Suprapubic skin (tissue), 4 donors: Measurements from ENCODE around the gene SLC29A1. TPM values are rescaled to one million over a fixed set of nuclear protein-coding genes. Genes with fewer than 3 reads are reported as not detected.

Experiments used
- DNase-seq, 2 donors: peaks; one replicate each; pipeline ENCODE4 v3.0.0-alpha.2; 2019; ENCODE audit warnings: low spot score in 2 of 2
- H3K27ac ChIP-seq: fragments of 200-600 bp; sonication (generic); one replicate; pipeline ENCODE4 v1.5.1; 2019
- H3K27me3 ChIP-seq: fragments of 200-600 bp; sonication (generic); one replicate; pipeline ENCODE4 v1.5.1; 2019
- H3K36me3 ChIP-seq: fragments of 200-600 bp; sonication (generic); one replicate; pipeline ENCODE4 v1.5.1; 2019
- H3K4me1 ChIP-seq: fragments of 200-600 bp; sonication (generic); one replicate; pipeline ENCODE4 v1.5.1; 2019
- H3K4me3 ChIP-seq: fragments of 200-600 bp; sonication (generic); one replicate; pipeline ENCODE4 v1.5.1; 2019; ENCODE audit warnings: mild to moderate bottlenecking
- H3K9me3 ChIP-seq: fragments of 200-600 bp; sonication (generic); one replicate; pipeline ENCODE4 v1.5.1; 2019
- EP300 ChIP-seq: sonication (generic); formaldehyde crosslinking; IDR thresholded peaks from one replicate; pipeline ENCODE4 v1.6.1; 2017; ENCODE audit warnings: antibody characterized with exemption
- POLR2A ChIP-seq, 2 donors: fragments of 450-650 bp; IDR thresholded peaks; one replicate each; pipeline ENCODE4 v1.6.1; 2017; ENCODE audit warnings: antibody characterized with exemption in 2 of 2, mild to moderate bottlenecking in 2 of 2, moderate library complexity in 2 of 2
- POLR2AphosphoS5 ChIP-seq, 3 donors: sonication (generic); formaldehyde crosslinking; IDR thresholded peaks; one replicate each; pipeline ENCODE4 v1.6.1; 2017; ENCODE audit warnings: antibody characterized with exemption in 3 of 3
- WGBS: methylation state at CpG from one replicate; pipeline ENCODE4 v1.1.5; 2018; 5-methylcytosine and 5-hydroxymethylcytosine counted together
- total RNA-seq, 4 donors: library from RNA; depleted of rRNA; stranded (reverse); fragments of >200 nt; gene quantifications; one replicate each; pipeline ENCODE4 v1.1.0, GENCODE V29; 2016
- TF ChIP-seq, protein P1 (sequence below), 2 donors: fragments of 200-600 bp in 1 of 2; fragments of 450-650 bp in 1 of 2; sonication (generic) in 1 of 2; IDR thresholded peaks; one replicate each; pipeline ENCODE4 v1.5.1; 2016 to 2019; ENCODE audit warnings: antibody characterized with exemption in 2 of 2, mild to moderate bottlenecking in 1 of 2, moderate library complexity in 1 of 2

SLC29A1 gene
- total RNA-seq, 4 donors from 2014 or later, result 61.7 to 133 (median 75.3) TPM

DNA sequence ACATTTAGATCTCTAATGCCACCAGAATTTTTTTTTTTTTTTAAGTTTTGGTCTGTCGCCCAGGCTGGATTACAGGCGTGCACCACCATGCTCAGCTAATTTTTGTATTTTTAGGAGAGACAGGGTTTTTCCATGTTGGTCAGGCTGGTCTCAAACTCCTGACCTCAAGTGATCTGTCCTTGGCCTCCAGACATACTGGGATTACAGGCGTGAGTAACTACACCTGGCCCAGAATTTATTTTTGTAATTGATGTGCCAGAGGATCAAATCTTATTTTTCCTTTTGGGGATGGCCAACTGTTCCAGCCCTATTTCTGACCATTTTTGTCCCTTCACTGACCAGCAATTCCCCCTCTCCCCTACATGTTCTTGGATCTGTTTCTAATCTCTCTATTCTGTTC lies 24.7 kb upstream of the SLC29A1 start:
- Histone ChIP-seq H3K36me3 (no peaks in the 10 kb centered on the region), H3K27me3 (no peaks in the 10 kb centered on the region), H3K4me1 (peaks cover 46% of the 10 kb centered on the region), H3K9me3 (no peaks in the 10 kb centered on the region), H3K27ac (no peak overlapping the region), H3K4me3 (no peak overlapping the region)
- WGBS, result 67% methylated on average over 3 of the region's 3 CpGs
- no peak for DNase-seq
- TF ChIP-seq EP300, result no peak
- TF ChIP-seq POLR2A (IDR thresholded peaks at IDR 0.05), result no peak
- no peak for TF ChIP-seq POLR2AphosphoS5 (IDR thresholded peaks at IDR 0.05)
- TF ChIP-seq, protein P1, sequence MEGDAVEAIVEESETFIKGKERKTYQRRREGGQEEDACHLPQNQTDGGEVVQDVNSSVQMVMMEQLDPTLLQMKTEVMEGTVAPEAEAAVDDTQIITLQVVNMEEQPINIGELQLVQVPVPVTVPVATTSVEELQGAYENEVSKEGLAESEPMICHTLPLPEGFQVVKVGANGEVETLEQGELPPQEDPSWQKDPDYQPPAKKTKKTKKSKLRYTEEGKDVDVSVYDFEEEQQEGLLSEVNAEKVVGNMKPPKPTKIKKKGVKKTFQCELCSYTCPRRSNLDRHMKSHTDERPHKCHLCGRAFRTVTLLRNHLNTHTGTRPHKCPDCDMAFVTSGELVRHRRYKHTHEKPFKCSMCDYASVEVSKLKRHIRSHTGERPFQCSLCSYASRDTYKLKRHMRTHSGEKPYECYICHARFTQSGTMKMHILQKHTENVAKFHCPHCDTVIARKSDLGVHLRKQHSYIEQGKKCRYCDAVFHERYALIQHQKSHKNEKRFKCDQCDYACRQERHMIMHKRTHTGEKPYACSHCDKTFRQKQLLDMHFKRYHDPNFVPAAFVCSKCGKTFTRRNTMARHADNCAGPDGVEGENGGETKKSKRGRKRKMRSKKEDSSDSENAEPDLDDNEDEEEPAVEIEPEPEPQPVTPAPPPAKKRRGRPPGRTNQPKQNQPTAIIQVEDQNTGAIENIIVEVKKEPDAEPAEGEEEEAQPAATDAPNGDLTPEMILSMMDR (IDR thresholded peaks at IDR 0.05), result no peak

DNA sequence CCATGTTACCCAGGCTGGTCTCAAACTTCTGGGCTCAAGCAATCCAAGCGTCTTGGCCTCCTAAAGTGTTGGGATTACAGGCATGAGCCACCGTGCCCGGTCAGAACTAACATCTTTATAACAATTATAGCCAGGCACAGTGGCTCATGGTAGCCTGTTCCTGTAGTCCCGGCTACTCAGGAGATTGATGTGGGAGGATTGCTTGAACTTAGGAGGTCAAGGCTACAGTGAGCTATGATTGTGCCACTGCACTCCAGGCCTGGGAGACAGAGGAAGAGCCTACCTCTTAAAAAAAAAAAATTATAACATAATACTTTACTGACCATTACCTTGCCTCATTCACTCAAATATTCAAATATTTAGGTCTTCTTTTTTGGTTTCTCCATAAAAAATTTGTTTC lies 23.5 kb upstream of the SLC29A1 start:
- H3K4me3 ChIP-seq, result no peak overlapping the region
- no peaks in the 10 kb centered on the region for H3K27me3 ChIP-seq
- H3K36me3 ChIP-seq, result no peaks in the 10 kb centered on the region
- TF ChIP-seq POLR2A (IDR thresholded peaks at IDR 0.05) (no peak), POLR2AphosphoS5 (IDR thresholded peaks at IDR 0.05) (no peak), EP300 (no peak)
- TF ChIP-seq, protein P1 (IDR thresholded peaks at IDR 0.05), result no peak
- 98% methylated on average over 4 of the region's 4 CpGs for WGBS
- peaks cover 46% of the 10 kb centered on the region for H3K4me1 ChIP-seq
- H3K9me3 ChIP-seq, result no peaks in the 10 kb centered on the region
- DNase-seq, result no peak
- no peak overlapping the region for H3K27ac ChIP-seq

DNA sequence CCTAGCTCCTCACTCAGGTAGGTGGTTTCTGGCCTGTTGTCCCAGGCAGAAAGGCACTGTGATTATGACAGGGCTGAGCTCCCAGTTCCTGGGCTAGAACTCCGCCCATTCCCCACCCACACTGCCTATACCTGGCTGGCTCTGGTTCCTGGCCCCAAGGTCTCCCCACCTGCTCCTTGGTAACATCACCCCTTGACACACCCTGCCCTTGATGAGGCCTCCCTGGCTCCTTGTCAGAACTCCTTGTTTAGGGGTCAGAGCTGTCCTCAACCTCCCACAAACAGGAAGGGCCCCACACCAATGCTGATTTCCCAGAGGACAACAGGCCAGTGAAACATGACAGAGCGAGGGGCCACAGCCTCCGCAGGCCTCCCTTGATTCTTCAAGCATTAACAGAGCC lies 22.2 kb upstream of the SLC29A1 start:
- Histone ChIP-seq H3K4me3 (peak overlapping the region; percentile 10), H3K36me3 (no peaks in the 10 kb centered on the region), H3K27me3 (no peaks in the 10 kb centered on the region), H3K4me1 (peaks cover 46% of the 10 kb centered on the region), H3K27ac (peak overlapping the region; percentile 85), H3K9me3 (no peaks in the 10 kb centered on the region)
- WGBS, result 50% methylated on average over 2 of the region's 3 CpGs
- no peak for DNase-seq
- TF ChIP-seq, protein P1 (IDR thresholded peaks at IDR 0.05), result no peak
- TF ChIP-seq EP300 (no peak), POLR2A (IDR thresholded peaks at IDR 0.05) (no peak)

DNA sequence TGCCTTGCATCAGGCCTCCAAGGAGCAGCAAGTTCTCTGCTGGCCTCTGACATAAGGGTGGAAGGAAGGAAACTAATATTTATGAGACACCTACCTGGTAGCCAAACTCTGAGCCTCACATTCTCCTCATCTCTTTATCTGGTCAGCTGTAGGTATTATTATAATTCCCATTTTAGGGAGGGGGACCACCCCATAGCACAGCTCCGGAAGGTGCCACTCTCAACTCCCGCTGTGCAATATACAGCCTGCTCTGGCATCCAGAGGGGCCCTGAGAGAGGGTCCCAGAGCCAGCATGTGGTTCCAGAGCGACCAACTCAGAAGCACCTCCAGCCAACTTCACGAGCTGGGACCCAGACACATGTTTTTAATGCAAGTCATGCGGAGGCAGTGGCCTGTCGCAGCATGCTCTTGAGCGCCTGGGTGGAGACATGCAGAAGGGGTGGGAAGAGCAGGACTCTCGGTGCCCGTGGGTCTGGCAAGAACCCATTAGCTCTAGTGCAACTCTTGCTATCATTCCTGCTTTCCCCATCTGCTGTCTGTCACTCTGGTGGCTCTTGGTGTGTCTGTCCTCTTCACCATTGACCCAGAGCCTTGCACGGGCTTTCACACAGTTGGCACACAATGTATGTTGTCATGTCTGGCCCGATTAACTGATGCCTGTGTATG lies 21.6 kb upstream of the SLC29A1 start:
- no peak for DNase-seq
- Histone ChIP-seq H3K4me3 (peak overlapping the region; percentile 10), H3K4me1 (peaks cover 49% of the 10 kb centered on the region), H3K27ac (peak overlapping the region; percentile 85), H3K36me3 (no peaks in the 10 kb centered on the region), H3K27me3 (no peaks in the 10 kb centered on the region), H3K9me3 (no peaks in the 10 kb centered on the region)
- 30% methylated on average over 10 of the region's 11 CpGs for WGBS
- TF ChIP-seq EP300 (no peak), POLR2AphosphoS5 (IDR thresholded peaks at IDR 0.05) (no peak)

DNA sequence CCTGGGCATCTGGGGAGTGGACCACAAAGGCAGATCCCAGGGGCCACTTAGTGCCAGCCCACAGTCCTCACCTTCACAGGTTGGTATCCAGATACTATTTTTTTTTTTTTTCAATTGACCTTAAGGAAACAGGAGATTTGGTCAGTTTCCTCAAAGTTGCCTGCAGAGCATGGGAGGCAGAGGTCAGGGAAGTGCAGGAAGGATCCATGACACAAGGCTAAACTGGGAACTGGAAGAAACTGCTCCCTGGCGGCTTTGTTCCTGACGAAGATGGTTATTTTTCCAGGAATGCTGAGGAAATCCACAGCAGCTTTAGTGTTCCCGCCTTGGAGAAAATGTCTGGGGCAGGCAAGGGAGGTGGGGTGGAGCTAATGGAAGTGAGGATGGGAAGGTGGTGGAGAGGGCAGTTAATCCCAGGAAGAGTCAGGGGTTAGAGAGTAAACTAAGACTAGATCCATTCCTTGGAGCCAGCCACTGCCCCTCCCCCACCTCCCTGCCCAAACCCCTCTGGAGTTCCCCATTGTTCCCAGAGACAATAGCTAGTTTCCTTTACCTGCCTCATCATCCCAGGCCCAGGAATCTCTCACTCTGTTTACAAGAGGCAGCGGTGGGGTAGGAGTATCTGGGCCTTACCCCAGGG lies 20.9 kb upstream of the SLC29A1 start:
- H3K27ac ChIP-seq, result peak overlapping the region; percentile 85
- no peaks in the 10 kb centered on the region for H3K27me3 ChIP-seq
- no peak overlapping the region for H3K4me3 ChIP-seq
- no peak for DNase-seq
- WGBS, result 69% methylated on average over 4 of the region's 4 CpGs
- no peaks in the 10 kb centered on the region for H3K36me3 ChIP-seq
- H3K9me3 ChIP-seq, result no peaks in the 10 kb centered on the region
- peaks cover 49% of the 10 kb centered on the region for H3K4me1 ChIP-seq
- TF ChIP-seq POLR2AphosphoS5 (IDR thresholded peaks at IDR 0.05) (no peak), POLR2A (IDR thresholded peaks at IDR 0.05) (no peak), EP300 (no peak)
- TF ChIP-seq, protein P1 (IDR thresholded peaks at IDR 0.05), result no peak
